ENCODE data around the gene RBFOX1.

Gene RBFOX1

DNA sequence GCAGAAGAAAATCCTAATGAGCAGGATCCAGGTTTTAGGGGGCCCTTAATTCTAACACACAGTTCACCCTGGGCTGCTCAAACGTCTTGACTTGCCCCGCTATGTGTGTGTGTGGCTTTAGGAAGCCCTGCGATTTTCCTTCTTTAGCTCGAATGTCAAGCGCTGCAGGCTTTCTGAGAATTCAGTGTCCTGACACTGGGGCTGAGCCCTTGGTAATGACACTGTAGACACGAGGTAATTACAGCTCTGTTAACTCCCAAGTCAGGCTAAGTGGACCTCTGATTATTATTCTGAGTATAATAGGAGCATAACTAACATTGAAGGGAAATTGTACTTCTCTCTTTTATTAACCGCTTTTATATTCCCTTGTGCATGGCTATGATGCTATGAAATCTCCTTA, 202.1 kb downstream of the RBFOX1 start:
- no peak for DNase-seq

DNA sequence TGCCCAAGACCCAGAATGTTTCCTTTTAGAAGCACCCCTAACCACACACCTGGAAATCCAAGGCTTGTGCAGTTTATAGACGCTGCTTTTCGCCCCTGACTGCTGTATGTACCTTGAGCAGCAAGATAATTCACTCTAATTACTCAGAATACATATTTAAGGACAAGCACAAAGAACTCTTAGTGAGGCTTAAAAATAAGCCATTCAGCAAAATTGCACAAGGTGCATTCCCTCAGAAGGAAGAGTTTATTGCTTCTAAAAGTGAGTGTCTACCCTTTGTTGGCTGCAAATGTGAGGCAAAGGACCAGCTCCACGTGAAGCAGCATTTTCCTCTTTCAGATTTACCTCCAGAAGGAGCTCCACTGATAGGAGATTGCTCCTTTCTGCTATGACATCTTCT, 208.4 kb downstream of the RBFOX1 start:
- no peak for DNase-seq

DNA sequence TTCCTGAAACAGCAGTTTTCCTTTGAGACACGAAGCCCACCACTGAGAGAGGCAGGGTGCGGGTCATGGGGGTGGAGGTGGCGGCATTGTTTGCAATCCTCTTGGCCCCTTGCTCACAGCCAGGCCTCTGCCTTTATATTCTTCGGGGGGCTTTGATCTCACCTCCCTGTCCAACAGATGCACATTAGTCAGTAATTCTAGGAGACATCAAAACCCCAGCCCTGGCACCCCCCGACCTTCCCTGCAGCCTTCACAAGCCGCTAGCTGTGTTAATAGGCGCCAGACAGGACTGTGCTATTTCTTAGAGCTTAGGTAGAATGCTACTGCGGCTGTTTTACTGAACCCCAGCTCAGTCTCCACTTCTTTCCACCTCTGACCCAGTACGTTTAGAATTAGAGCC, 212.6 kb downstream of the RBFOX1 start:
- no peak for DNase-seq

DNA sequence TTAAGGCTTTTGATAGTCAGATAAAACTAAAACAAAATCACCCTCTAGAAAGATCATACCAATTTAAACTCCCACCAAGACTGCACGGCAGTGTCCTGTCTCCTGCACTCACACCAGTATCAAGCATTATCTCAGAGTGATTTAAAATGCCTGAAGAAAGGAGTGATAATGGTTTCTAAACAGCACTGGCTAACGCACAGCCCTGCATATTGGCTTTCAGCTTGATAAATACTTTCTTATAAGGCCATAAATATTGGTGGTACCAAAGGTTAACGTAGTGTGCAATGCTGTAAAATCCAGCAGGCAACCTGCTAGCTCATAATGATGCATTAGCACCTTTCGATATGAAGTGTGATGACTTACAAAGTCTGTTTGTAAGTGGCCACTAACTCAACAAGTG, 214.3 kb downstream of the RBFOX1 start:
- DNase-seq = no peak

DNA sequence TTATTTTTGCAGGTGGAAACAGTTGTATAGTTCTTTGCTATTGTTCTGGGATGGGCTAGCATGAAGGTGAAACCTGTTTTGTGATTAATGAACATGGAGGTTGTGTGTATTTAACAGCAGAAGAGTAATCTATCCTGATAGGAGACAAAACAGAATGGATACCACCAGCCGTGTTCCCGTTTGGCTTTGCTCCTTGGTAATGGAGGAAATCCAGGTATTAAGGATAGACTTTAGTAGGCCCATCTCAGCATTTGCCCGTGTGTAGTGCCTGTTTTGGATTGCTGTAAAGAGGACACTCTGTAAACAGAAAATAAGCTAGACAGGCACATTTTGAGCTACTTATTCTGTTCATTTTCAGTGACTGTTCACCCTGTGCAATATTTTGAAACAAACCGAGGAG, 215.1 kb downstream of the RBFOX1 start:
- no peak for DNase-seq

DNA sequence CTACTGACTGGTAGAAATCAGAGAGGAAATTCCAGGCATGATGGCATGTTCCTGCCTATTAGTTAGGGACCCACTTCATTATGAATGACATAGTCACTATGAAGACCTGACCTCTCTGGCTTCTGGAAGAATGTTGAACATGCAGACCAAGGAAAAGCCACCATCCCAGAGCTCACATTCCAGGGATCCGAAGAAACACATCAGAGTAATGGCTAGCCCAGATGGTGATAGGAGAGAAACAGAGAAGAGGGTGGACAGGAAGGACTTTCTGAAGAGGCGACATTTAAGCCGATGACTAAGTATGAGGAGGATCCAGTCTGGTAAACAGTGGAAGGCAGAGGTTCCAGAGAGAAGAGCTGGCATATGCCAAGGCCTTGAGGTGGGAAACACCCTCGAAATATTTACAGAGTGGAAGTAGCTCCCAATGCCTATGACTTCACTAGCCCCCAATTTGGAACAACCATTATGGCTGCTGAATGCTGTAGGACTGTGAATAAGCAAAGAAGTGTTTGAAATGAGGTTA, 216.2 kb downstream of the RBFOX1 start:
- DNase-seq = no peak

DNA sequence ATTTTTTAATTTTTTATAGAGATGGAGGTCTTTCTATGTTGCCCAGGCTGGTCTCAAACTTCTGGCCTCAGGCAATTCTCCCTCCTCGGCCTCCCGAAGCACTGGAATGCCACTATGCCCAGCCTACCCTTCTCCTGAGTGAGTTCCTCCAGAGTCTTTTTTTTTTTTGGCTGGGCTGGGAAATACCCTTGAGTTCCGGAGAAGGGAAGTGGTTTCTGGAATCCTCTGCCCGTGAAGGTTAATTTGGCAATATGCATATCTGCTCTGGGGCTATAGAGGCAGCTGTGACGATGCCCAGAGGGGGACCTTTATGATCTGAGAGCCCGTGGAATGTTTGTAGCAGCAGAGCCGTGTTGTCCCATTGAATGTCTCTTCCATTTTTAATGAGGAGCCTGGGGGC, 217.5 kb downstream of the RBFOX1 start:
- no peak for DNase-seq

DNA sequence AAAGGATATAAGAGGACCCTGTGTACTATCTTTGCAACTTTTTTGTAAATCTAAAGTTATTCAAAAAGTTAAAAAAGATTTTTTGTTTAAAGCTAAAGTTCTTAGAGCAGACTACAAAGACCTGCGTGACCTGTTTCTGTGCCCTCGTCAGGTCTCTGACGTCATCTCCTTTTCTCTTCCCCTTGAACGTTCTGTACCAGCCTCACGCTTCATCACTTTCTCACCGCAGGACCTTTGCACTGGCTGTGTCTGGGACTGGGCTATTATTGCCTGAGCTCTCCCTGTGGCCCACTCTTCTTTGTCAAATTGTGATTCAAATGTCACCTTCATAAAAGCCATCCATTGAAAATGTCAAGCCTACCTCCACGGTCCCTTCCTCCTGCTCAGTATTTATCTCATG, 222.8 kb downstream of the RBFOX1 start:
- DNase-seq = no peak

DNA sequence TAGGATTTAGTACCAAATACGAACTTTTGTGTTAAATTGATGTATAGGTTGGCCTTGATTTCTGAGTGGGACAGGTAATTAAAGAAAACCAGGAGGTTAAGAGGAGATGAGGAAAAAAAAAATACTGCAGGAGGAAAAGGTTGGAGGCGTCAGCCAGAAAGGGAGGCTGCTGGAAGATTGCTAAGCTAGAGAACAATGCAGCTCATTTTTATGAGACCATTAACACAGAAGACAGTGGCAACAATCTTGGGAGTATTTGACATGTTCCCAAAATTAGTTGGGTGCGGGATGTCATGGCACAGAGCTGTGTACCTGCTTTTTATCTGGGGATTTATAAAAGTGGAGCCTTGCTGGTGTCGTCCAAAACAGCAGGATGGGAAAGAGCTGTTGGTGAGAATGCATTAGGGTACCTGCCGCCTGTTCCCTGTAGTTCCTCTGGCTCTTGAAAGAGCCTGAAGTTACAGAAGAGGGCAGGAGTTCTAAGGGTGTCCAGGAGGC, 229.3 kb downstream of the RBFOX1 start:
- no peak for DNase-seq

DNA sequence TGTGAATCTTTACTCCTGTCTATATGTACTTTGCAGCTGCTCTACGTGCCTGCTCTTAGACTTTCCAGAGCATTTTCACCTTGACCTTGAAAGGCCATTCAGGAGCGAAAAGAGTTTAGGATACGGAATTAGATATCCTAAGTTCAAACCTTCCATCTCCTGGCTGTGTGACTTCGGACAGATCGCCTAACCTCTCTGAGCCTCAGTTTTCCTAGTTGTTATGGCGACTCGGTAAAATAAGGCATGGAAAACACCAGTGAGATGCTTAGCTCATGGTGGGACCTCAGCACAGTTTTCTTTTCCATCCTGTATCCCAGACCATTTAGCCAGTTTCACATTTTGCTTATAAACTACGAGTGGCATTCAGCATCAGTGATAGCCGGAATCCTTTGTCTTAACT, 233.7 kb downstream of the RBFOX1 start:
- no peak for DNase-seq

DNA sequence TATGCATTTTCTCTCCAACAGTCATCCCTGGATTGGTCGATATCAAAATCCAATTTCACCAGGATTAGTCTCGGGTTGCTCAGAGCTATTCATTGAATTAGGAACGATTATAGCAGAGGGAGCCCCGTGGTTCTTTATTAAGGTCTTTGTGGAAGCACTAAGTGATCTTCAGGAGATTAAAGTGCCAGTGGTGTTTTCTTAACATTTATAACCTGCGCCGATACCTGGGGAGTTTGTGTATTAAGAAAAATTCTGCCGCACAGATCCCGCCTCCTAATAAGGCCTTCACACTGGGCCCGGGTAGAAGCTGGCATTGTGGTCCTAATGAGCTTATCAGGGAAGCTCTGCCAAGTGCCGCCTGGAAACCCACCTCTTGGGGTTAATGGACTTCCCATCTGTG, 238.7 kb downstream of the RBFOX1 start:
- DNase-seq = no peak

DNA sequence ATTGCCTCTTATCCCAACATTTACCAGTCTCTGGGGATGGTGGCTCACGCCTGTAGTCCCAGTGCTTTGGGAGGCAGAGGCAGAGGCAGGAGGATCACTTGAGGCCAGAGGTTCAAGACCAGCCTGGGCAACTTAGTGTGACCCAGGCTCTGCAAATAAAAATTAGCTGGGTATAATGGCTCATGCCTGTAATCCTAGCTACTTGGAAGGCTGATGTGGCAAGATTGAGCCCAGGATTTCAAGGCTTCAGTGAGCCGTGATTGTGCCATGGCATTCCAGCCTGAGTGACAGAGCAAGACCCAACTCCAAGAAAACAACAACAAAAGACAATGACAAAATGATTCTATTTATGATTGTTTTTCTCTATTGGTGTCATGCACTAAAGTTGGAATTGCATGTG, 244.9 kb downstream of the RBFOX1 start:
- no peak for DNase-seq

DNA sequence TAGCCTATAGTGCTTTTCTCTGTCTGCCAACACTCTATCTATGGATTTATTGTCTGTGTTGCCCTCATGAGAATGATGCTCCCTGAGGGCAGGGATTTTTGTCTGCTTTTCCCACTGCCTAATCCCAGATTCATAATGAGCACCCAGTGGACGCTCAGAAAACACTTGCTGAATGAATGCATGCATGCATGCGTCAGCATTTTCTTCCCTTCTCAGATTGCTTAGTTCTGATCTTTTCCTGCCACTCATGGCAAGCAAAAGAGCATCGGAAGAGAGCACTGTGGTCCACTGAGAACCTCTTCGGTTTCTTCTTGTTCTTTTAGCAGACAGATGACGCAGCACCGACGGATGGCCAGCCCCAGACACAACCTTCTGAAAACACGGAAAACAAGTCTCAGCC, 246.8 kb downstream of the RBFOX1 start:
- DNase-seq = no peak

DNA sequence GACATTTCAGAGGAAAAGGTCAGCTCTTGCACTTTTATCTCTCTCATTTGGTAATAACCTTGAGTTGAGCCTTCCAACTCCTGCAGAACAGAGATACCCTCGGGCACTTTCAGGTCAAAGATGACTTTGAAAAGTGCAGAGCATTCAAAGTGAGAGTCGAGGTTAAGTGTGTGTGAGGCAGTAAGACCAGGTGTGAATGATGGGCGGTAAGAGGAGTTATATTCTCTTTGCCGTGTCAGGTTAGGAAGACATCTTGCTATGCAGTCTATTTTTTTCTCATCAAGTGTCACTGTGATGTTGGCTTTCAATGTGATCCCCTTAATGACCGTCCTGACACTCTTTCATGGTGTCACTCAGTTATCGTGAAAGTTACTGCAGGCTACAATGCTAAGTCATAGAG, 248.5 kb downstream of the RBFOX1 start:
- no peak for DNase-seq

DNA sequence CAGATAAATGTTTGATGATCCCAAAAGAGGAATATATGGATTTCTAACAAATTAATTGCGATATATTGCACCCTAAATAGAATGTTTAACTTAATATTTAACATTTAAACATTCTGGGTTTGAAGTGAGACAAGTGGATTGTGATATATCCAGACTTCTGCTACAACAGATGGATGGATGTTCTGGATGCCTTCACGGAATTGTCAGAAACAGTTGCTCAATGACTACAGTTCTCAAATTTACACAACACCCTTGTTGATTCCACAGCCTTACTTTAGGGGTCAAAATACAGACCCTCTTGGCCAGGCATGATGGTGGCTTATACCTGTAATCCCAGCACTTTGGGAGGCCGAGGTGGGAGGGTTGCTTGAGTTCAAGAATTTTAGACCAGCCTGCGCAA, 250.8 kb downstream of the RBFOX1 start:
- no peak for DNase-seq

DNA sequence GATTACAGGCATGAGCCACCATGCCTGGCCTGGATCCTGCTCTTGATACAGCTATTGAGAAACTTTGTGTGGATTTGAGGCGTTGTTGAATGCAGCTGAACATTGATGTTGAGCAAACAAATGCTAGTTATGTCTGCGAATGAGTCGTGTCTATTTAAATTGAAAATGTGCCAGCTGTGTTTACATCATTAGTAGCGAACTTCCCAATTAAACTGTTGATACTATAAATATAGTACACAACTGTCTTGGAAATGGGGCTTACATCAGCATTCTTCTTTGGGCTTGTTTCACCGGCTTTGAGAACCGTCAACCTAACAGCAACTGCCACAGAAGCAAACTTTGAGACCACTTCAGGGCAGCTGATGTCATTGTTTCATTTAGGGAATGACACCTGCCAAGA, 251.9 kb downstream of the RBFOX1 start:
- no peak for DNase-seq

DNA sequence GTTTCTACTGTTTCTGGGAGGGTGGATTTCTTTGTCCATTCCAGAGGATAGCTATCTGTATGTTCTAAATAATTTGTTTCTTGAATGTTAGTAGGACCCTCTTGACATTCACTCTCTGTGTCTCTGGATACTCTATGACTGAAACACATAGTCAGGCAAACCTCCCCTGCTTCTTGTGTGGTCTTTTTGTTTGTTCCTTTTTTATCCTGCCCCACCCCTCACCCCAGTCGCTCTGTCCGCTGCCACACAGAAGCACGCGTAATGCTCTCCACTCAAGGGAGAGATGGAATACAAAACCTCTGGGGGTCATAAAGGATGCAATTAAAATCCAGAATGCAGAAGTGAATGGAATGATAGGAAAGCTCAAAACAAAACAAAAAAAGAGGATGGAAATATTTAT, 253.1 kb downstream of the RBFOX1 start:
- DNase-seq = no peak

DNA sequence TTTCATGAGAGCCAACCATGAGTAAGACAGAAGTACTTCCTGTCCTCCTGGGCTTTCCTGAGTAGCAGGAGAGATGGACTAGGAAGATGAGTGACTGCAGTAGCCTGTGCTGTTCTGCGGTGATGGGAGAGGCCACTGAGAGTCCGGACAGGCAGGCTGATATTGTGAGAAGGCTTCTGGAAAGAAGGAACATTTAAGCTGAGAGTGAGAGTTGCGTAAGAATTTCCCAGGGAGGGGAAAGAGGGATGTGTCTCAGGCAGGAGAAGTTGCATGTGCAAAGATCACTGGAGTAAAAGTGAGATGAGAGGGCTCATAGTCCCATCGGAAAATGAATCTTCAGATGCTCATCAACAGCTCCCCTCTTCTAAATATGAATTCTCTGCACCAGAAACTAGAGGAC, 258.3 kb downstream of the RBFOX1 start:
- no peak for DNase-seq

DNA sequence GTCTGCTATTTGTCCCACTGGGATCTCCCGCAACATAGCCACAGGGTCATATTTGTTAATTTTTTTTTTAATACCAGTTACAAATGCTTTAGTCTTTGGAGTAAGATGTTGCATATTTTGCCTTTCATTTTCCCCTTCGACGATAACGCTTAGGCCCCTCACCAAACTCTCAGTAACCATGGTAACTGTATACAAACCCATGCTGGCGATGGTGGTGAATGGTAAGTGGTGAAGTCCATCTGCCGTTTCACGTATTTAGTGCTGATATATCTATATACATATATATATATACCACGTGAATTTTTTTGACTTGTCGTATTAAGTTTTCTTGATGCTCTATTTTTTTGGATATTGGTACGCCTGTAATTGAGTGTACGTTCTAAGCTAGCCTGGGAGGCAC, 263.7 kb downstream of the RBFOX1 start:
- no peak for DNase-seq

DNA sequence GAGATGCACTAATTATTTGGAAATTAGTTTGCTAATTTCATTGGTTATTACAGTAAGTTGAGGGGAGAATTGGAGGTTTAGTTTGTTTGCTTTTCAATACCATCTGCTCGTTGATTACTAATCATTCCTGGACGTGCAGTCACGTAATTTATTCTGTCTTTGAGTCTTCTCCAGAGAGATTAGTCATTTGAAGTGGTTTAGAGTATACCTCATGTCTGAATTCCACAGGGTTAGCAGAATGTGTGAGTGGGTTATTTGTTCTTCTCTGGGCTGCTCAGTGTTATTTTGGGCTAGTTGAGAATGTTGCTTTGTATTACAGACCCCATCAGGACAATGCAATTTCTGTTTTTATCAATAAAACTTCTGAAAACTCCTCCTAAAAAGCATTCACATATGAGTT, 265.0 kb downstream of the RBFOX1 start:
- DNase-seq = no peak

DNA sequence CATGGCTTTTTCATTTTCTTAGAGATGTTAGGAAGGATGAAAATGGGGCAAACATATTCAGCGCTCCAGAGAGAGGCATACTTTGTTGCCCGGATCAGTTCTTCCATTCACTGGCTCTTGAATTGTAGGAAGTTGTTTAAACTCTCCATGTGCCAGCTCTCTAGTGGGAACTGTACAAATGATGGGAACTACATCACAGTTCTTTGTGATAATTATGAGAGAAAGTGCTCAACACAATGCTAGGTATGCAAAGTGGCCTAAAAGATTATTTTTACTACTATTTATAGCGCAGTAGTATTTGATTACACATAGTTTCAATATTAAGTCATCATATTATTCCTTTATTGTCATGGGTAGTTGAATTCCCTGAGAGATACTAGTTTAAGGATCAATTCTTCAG, 268.5 kb downstream of the RBFOX1 start:
- no peak for DNase-seq

DNA sequence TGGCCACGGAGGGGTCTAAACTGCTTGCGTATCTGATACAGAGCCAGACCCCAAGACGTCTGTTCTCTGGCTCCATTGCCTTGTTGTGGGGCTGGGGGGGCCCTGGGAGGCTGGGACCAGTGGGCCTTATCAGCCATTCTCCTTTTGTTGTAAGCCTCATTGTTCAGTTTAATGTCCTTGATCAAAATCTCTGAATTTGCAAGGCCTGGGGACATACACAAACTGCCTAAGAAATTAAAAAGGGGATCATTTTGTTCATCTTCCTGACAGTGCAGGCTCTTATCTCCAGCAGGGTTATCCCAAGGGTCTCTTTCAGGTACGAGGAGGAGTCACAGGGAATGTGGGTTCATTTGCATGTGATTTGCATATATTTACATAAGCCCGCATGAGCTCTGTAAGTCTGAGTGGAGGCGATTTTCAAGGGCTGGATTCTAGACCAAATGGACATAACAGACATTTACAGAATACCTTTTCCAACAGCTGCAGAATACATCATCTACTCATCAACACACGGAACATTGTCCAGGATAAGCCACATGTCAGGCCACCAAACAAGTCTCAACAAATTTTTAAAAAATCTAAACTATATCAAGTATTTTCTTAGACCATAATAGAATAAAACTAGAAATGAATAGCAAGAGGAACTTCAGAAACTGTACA, 269.8 kb downstream of the RBFOX1 start:
- DNase-seq = no peak

DNA sequence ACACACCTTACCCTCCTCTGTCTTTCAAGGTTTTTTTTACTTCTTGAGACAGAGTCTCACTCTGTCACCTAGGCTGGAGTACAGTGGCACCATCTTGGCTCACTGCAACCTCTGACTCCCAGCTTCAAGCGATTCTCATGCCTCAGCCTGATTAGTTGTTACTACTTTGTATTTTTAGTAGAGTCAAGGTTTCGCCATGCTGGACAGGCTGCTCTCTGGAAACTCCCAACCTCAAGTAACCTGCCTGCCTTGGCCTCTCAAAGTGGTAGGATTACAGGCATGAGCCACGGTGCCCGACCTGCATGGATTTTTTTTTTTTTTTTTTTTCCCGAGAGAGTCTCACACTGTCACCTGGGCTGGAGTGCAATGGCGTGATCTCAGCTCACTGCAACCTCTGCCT, 273.2 kb downstream of the RBFOX1 start:
- no peak for DNase-seq

DNA sequence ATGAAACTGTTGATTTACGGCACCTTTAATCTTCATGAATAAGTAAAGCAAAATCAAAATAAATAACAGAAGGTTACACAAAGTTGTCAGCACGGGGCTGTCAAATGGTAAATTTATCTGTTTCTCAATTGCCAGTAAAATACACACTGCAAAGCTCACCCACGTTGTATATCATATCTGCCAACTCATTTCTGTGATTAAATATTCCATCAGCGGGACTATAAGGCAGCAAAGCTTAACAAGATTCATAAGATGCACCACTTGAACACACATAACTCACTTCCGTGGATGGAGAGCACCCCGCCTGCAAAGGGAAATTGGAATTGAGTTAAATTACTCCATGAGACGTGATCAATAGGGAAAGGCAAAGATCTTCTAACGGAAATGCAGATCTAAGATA, 280.0 kb downstream of the RBFOX1 start:
- DNase-seq = no peak

DNA sequence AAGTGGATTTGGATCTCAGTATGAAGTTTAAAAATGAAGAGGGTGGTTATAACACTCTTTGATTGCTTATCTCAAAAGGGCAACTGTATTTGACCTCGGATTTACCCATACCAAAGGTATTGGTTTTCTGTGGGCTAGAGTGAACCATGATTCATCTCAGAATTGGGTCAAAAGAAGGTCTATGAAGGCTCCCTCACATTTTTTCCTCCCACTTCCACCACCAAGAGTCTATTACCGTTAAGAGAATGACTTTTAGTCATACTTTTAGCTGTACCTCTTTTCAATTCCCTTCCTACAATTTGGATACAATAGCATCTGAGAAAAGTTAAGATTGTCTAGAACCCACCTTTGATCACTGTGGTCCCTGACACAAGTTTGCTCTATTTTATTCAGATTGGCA, 280.9 kb downstream of the RBFOX1 start:
- DNase-seq = no peak

All from DMS53 (cell line).